AG08396 (cell line): ENCODE measurements around the gene AMH.
"Not testable (repeated sequence)": the region's sequence is repeated elsewhere in the genome, so short reads cannot be mapped to it uniquely, and the experiment has no call there.

Experiments used
- DNase-seq: peaks from one replicate; pipeline ENCODE4 v3.0.0; 2012; ENCODE audit warnings: low spot score, mixed read lengths

The AMH gene

DNA sequence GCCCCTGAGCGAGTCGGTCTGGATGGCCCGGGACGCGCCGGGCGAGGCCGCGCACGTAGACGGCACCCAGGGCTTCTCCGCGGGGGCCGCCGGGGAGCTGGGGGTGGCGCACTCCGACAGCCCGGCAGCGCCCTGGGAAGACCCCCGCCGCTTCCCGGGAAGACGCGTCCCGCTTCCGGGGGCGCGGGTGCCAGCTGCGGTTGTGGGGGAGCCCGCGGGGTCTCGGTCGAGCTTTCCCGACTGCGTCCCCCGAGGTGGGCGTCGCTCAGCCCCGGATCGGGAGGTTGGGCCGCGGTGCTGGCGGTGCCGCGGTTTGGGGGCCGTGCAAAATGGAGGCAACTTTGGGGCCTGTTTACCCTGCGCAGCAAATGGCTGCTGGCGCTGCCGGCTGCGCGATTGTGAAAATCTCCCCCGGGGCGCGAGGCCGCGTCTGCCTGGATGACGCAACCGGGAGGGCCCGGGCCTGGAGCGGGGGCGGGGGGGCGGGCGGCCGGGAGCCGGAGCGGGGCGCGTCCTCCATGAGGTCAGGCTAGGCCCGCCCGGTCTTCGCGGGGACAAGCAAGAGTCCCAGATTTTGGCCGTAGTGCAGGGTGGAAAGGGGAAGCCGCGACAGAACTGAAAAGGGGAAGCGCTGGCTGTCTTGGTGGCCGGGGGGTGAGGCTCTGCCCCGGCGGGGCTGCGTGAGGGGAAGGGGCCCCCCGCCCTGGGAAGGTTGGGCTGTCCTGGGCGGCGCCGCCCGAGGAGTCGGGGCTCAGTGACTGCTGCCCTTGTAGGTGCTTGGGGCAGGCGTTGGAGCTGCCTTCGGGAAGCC lies 21.5 kb downstream of the AMH start:
- peak; percentile 95 for DNase-seq

DNA sequence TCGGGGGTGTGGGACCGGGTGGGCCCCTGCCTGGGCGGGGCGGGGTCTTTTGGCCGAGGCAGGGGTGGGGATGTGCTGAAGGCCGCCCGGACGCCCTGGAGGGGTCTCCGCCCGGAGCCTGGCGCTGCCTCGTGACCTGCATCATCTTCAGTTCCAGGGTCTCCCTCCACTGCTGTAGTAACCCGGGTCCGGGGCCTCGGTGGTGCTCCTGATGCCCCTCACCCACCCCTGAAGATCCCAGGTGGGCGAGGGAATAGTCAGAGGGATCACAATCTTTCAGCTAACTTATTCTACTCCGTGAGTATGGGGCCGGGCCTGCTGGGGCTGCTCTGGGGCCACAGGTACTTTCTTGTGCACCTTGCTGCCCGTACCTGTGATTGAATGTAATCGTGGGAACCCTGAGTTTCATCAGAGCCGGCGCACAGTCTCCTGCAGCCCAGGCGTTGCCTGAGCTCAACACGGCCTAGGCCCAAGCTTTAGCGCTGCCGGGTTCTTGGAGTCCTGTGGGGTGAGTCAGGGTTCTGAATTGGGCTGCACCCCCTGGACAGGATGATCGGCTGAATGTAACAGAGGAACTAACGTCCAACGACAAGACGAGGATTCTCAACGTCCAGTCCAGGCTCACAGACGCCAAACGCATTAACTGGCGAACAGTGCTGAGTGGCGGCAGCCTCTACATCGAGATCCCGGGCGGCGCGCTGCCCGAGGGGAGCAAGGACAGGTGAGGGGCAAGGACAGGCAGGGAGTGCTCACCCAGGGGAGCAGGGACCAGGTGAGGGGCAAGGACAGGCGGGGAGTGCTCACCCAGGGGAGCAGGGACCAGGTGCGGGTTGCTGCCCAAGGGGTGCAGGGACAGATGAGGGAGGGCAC lies 22.3 kb downstream of the AMH start:
- DNase-seq, result peak; percentile 87

DNA sequence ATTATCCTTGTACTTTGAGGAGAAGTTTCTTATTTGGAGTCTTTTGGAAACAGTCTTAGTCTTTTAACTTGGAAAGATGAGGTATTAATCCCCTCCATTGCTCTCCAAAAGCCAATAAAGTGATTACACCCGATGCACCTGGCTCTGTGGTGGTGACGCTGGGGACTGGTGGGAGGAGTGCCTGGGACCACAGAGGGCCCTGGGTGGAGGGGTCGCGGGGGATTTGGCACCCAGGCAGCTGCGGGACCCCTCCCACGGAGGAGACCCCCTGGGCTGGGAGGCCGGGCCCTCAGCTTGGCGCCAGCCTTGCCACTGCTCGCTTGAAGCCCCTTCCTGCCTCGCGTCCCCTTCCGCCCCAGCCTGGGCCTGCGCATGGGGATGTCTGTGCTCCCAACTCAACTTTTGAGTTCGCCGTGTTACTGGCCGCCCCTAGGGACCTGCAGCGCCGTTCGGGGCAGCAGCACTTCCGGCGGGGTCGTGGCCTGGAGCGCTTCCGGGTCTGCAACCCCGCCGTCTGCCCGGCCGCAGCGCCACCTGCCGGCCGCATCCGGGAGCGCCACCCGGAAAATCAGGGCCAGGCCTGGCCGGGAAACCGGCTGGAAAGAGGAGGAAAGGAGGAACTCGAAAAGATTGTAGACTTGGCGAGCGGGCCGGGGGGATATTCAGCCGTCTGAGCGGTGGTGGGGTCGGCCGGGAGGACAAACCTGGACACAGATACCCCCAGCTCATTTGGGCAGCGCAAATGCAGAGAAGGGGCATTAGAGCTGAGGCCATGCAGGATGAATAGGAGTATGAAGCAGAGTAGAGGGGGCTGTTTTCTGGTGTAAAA lies 24.4 kb downstream of the AMH start:
- DNase-seq, result peak; percentile 88

DNA sequence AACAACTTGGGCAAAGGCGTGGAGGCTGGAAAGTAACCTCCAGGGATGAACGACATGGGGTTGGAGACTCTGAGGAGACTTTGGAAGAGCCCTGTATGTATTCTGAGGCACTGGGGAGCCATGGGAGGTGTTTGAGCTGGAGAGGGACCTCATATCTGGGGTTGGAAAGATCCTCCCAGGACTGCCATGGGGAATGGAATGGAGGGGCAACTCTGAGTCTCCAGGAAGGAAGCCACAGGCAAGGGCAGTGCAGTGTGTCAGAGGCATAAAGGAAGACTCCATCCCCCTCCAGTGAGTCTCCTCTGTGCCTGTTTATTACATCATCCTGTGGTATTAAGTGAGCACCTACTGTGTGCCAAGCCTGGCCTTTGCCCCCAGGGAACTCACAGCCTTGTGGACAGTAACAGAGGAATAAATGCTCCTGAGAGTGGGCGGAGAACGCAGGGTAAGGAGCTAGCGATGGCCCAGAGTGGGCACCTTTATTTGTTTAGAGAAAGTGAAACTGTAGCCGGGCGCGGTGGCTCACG lies 25.1 kb downstream of the AMH start:
- no peak for DNase-seq

DNA sequence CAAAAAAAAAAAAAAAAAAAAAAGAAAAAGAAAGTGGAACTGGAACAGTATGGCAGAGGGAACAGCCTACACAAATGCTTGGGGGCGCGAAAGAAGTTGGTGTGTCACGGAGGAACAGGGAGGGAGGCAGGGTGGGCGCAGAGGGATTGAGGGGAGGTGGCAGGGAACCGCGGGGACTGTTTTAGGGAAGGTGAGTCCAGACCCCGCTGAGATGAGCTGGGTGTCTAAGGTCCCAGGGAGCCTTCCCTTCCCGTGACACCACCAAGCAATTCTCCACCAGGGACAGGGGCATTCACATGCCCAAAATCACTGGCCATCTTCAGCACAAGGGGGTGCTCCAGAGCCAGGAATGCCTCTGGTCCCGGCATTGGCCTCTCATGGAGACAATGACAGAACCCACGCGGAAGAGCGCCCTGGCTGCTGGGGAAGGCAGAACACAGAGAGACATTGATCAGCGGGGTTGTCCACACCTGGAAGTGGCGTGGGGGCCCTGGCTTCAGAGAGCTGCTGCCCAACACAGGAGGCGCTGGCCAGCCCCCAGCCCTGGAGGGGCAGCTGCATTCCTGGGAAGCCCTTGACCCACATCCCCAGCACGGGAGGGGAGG lies 25.9 kb downstream of the AMH start:
- peak; percentile 85 for DNase-seq

DNA sequence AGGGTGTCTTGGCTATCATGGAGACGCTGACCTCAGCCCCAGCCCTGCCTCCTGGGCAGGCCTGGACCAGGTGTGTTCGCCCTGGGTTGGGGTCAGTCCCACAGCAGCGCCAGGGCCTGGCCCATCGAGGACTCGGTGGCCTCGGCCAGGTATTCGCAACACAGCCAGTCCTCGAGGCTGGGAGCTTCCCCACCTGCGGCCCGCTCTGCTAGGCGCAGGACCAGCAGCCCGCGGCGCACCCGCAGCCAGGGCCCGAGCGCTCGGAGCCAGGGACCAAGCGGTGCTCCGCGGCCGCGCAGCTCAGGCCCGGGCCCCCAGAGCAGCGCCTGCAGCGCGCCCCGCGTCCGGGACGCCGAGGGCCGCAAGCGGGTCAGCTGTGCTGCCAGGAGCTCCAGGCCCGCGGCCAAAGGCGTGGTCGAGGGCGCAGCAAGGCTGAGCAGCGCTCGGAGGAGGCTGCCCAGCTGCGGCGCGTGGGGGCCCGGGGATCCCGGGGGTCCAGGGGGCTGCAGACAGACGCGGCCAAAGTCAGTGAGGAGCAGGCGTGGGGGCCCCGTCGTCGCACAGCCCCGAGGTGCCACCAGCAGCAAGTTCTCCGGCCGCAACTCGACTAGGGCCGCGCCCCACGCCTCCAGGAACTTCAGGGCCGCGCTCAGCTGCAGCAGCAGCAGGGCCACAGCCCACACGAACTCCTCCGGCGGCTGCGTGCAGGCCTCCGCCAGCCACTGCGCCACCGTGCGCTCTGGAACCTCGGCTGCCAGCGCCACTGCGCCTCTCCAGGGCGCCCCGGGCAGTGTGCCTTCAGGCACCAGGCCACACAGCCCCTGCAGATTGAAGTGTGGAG lies 26.7 kb downstream of the AMH start:
- no peak for DNase-seq

DNA sequence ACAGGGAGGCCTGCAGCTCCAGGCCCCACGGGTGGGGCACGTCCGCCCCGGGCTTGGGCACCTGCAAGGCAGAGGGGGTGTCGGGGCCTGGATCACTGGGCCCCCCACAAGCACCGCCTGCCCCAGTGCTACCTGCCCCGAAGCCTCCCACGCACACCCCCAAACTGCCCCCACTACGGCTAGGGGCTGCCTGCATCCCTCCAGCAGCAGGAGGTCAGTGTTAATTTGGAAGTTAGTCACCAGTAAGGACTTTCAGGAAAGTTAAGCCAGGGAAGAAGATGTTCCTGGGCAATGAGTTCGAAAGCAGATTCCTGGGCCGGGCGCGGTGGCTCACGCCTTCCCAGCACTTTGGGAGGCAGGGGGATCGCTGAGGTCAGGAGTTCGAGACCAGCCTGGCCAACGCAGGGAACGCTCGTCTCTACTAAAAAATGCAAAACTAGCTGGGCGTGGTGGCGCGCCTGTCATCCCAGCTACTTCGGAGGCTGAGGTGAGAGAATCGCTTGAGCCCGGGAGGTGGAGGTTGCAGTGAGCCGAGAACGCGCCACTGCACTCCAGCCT lies 27.4 kb downstream of the AMH start:
- no peak for DNase-seq

DNA sequence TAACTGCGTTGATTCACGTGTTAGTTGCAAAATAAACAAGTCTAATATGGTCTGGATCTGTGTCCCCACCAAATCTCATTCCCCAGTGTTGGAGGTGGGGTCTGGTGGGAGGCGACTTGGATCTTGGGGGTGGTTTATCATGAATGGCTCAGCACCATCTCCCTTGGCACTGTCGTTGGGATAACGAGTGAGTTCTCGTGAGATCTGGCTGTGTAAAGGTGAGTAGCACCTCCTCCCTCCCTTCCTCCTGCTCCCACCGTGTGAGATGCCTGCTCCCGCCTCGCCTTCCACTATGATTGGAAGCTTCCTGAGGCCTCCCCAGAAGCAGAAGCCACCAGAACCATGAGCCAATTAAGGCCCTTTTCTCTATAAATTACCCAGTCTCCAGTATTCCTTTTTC lies 28.0 kb downstream of the AMH start:
- no peak for DNase-seq

DNA sequence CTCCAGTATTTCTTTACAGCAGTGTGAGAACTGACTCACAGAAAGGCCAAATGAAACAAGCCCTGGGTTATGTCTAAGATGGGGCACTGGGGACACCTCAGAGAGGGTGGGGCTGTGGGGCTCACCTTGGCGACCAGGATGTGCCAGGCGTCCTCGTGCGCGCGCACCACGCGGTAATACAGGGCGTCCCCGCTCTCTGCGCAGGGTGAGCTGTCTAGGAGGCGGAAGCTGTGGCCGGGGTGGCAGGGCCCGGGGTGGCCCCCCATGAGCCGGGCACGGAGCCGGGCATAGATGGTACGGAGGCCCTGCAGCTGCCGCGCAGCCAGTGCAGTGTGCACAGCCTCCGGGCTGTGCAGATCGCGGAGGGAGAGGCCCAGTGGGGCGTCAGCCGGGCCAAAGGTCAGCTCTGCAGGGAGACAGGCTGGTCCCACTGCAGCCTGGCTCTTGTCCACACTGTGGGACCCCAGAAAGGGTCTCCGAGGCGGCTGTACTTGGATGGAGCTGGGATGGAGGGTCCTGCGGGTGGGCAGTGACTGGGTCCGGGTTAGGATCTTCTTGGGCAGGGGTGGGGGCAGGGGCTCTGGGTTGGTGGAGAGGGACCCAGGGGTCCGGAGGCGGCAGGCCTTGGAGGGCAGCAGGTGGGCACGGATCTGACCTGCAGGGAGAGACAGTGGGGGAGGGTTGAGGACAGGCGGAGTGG lies 29.5 kb downstream of the AMH start:
- DNase-seq, result no peak

DNA sequence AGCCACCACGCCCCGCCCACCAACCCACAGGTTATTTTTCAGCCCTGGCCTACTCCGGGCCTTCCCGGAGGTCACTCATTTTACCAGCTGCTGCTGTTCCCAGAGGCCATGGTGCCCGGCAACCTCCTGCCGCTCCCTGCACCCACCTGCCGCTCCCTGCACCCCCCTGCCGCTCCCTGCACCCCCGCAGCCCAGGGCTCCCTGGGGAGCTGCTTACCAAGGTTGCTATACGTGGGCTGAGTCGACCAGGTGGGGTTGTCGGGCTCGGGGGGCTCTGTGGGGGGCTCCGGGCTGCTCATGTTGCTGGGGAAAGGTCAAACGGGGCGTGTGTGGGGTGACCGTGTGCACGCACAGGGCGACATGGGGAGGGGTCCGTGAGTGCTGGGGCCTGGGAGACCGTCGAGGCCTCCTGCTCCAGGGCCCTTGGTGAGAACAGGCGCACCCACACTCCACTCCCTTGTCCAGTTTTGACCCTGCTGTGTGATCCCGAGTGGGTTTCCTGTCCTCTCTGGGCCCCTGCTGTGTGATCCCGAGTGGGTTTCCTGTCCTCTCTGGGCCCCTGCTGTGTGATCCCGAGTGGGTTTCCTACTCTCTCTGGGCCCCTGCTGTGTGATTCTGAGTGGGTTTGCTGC lies 31.6 kb downstream of the AMH start:
- no peak for DNase-seq

DNA sequence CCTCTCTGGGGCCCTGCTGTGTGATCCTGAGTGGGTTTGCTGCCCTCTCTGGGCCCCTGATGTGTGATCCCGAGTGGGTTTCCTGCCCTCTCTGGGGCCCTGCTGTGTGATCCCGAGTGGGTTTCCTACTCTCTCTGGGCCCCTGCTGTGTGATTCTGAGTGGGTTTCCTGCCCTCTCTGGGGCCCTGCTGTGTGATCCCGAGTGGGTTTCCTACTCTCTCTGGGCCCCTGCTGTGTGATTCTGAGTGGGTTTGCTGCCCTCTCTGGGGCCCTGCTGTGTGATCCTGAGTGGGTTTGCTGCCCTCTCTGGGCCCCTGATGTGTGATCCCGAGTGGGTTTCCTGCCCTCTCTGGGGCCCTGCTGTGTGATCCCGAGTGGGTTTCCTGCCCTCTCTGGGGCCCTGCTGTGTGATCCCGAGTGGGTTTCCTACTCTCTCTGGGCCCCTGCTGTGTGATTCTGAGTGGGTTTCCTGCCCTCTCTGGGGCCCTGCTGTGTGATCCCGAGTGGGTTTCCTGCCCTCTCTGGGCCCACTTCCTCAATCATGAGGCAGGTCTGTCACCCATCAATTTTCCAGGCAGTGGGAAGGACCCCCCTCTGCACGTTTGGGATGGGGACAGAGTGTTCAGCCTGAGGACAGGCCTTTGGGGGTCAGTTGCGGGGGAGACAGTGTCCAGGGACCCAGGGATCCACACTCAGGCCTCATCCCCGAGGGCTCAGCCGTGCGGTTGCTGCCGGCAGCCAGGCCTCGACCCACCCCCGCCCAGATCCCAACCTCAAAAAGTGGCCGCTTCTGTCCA lies 32.3 kb downstream of the AMH start:
- not testable (repeated sequence) for DNase-seq

DNA sequence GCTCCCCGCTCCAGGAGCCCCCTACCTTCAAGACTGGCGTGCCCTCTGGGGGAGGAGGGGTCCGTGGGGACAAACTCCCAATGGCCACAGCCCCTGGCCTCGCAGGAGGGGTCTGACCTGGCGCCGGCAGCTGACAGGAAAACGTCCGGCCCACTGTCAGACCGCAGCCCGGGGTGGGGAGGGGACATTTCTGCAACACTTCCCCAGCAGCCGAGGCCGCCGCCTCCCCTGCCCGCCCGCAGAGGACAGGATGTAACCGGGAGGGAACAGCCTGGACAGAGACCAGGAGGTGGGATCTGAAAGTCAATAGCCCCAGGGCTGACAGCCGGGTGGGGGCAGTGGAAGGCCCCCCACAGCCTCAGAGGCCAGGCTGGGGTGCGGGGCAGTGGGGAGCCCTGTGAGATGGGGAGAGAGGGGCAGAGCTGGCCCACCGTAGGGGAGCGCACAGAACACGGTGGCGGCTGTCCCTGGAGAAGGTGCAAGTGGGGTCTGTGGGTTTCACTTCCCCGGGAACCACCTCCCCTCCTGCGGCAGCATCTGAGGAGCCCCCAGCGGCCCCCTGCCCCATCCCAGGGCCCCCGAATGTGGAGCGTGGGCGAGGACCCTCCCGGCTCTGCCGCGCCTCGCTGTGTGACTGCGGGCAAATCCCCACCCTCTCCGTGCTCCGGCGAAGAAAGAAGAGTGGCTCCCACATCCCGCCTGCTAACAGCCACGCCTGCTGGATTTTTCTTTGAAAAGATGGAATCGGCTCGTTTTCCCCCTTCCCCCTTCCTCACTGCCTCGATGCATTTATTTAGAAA lies 33.1 kb downstream of the AMH start, which contains the start of gene PEAK3:
Gene PEAK3 (minus strand): TSS at position 114 of the 800 bp plus-strand sequence. CDS start 1,244 bp downstream, outside the sequence.
- no peak for DNase-seq

DNA sequence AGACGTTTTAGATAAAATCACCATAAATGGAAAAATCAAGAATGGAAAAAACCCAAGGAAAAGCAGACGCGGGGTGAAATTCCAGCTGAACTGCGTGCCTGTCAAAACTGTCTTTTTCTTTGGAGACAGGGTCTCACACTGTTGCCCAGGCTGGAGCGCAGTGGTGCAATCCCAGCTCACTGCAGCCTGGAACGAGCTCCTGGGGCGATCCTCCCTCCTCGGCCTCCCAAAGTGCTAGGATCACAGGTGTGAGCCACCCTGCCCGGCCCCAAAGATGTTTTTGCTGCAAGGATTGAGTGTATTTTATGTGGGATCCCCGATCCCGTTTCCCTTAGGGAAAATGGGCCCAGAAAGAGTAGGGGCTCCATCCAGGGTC lies 33.7 kb downstream of the AMH start:
- no peak for DNase-seq

DNA sequence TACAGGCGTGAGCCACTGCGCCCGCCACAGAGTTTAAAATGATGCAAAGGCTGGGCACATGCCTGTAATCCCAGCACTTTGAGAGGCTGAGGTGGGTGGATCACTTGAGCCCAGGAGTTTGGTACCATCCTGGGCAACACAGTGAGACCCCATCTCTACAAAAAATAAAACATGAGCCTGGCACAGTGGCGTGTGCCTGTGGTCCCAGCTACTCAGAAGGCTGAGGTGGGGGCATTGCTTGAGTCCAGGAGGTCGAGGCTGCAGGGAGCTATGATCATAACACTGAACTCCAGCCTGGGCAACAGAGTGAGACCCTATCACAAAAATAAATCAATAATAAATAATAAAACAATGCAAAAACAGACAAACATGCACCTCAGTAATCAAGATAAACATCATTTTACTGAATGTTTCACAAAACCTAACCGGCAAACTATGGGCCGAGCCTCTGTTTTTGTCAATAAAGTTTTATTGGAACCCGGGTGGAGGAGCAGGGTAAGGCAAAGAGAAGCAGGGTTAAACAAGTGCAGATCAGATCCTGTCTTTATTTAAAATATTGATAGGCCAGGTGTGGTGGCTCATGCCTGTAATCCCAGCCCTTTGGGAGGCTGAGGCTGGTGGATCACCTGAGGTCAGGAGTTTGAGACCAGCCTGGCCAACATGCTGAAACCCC lies 34.8 kb downstream of the AMH start:
- DNase-seq, result no peak

DNA sequence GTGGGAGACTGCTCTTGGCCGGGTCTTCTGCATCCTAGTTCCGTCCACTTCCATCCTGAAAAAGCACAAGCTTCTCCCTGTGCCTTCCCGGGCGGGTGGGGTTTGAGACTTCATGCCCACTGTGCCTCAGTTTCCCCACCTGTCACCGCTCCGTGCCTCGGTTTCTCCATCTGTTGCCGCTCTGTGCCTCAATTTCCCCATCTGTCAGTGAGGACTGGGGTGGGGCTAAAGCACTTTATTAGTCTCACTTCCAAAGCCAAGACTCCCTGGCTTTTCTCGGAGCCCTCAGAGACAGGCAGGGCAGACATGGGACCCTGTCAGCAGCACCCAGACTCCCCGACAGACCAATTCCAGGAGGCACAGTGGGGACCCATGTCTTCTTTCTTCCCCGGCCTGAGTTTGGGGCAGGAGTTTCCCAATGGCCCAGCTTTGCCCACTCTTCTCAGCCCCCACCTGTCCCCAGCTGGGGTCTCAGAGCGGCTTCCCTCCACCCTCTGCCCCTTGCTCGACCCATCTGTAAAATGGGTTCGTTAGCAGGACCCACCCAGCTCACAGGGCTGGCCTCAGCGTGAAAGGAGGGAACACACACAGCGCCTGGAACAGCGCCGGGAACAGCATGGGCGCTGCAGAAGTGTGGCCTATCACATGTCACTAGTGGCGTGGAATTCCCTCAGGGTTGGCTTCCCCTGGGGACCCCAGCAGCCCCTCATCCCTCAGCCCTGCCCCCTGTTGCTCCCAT lies 37.4 kb downstream of the AMH start:
- no peak for DNase-seq
